Subcutaneous abdominal adipose tissue (tissue), 5 donors: ENCODE measurements around the gene UTF1.

Source experiments
- H3K27ac ChIP-seq: one replicate; pipeline ENCODE4 v1.7.0; 2013; ENCODE audit warnings: low read depth, mild to moderate bottlenecking, inconsistent platforms, low read length, moderate library complexity
- H3K27me3 ChIP-seq, 5 donors: one replicate each; pipeline ENCODE4 v1.7.0; 2013; ENCODE audit warnings: low read length in 5 of 5, inconsistent platforms in 1 of 5; ENCODE audit not compliant: control insufficient read depth in 5 of 5, insufficient read depth in 4 of 5
- H3K36me3 ChIP-seq, 5 donors: one replicate each; pipeline ENCODE4 v1.7.0; 2013; ENCODE audit warnings: low read length in 5 of 5; ENCODE audit not compliant: control insufficient read depth in 5 of 5, insufficient read depth in 5 of 5
- H3K4me1 ChIP-seq, 5 donors: one replicate each; pipeline ENCODE4 v1.7.0; 2013; ENCODE audit warnings: low read length in 5 of 5, mild to moderate bottlenecking in 3 of 5, moderate library complexity in 1 of 5; ENCODE audit not compliant: control insufficient read depth in 5 of 5, insufficient read depth in 5 of 5
- H3K4me3 ChIP-seq, 5 donors: one replicate each; pipeline ENCODE4 v1.7.0; 2013; ENCODE audit warnings: low read length in 5 of 5, low read depth in 1 of 5
- H3K9ac ChIP-seq, 5 donors: one replicate each; pipeline ENCODE4 v1.7.0; 2013; ENCODE audit warnings: low read length in 5 of 5, mild to moderate bottlenecking in 4 of 5, moderate library complexity in 3 of 5
- H3K9me3 ChIP-seq, 5 donors: one replicate each; pipeline ENCODE4 v1.7.0; 2013; ENCODE audit warnings: low read length in 5 of 5; ENCODE audit not compliant: control insufficient read depth in 5 of 5
- donor health status: healthy.
- donor health status: healthy.
- donor health status: healthy.
- donor health status: healthy.
- donor health status: healthy.

The UTF1 gene

GRCh38 chr10:133196221-133196915 lies 33.6 kb upstream of the UTF1 start:
- H3K36me3 ChIP-seq = no peaks in the 10 kb centered on the region
- H3K4me3 ChIP-seq = no peak overlapping the region
- peaks cover 0 to 12% (median 8%) of the 10 kb centered on the region in 5 donors for H3K27me3 ChIP-seq
- H3K27ac ChIP-seq = no peak overlapping the region
- peaks cover 2 to 17% (median 4%) of the 10 kb centered on the region in 5 donors for H3K9me3 ChIP-seq
- H3K4me1 ChIP-seq = no peaks in the 10 kb centered on the region
- H3K9ac ChIP-seq = no peak overlapping the region

- no peak overlapping the region for H3K4me3 ChIP-seq
- no peaks in the 10 kb centered on the region for H3K36me3 ChIP-seq
- no peaks in the 10 kb centered on the region for H3K4me1 ChIP-seq
- H3K9ac ChIP-seq = no peak overlapping the region
- H3K27me3 ChIP-seq = peaks cover 0 to 12% (median 8%) of the 10 kb centered on the region in 5 donors
- peaks cover 1 to 13% (median 3%) of the 10 kb centered on the region in 5 donors for H3K9me3 ChIP-seq
- no peak overlapping the region for H3K27ac ChIP-seq
Observed at GRCh38 chr10:133196936-133197758, 32.9 kb upstream of the UTF1 start.

GRCh38 chr10:133197786-133198185 lies 32.2 kb upstream of the UTF1 start:
- H3K27ac ChIP-seq = no peak overlapping the region
- H3K36me3 ChIP-seq = no peaks in the 10 kb centered on the region
- peaks cover 0 to 12% (median 8%) of the 10 kb centered on the region in 5 donors for H3K27me3 ChIP-seq
- H3K4me1 ChIP-seq = no peaks in the 10 kb centered on the region
- no peak overlapping the region for H3K4me3 ChIP-seq
- peaks cover 0 to 13% (median 3%) of the 10 kb centered on the region in 5 donors for H3K9me3 ChIP-seq
- H3K9ac ChIP-seq = no peak overlapping the region

GRCh38 chr10:133198206-133198605 lies 31.8 kb upstream of the UTF1 start:
- Histone ChIP-seq H3K27ac (no peak overlapping the region), H3K27me3 (peaks cover 0 to 12% (median 8%) of the 10 kb centered on the region in 5 donors), H3K4me3 (no peak overlapping the region), H3K4me1 (no peaks in the 10 kb centered on the region), H3K9me3 (peaks cover 0 to 13% (median 3%) of the 10 kb centered on the region in 5 donors), H3K9ac (no peak overlapping the region), H3K36me3 (no peaks in the 10 kb centered on the region)

- peaks cover 0 to 12% (median 8%) of the 10 kb centered on the region in 5 donors for H3K27me3 ChIP-seq
Observed at GRCh38 chr10:133198621-133199487, 31.2 kb upstream of the UTF1 start.

GRCh38 chr10:133199488-133199885 lies 30.5 kb upstream of the UTF1 start:
- H3K27ac ChIP-seq = no peak overlapping the region
- H3K4me1 ChIP-seq = no peaks in the 10 kb centered on the region
- peaks cover 0 to 12% (median 8%) of the 10 kb centered on the region in 5 donors for H3K27me3 ChIP-seq
- H3K36me3 ChIP-seq = no peaks in the 10 kb centered on the region
- no peak overlapping the region for H3K9ac ChIP-seq
- no peak overlapping the region for H3K4me3 ChIP-seq
- peaks cover 0 to 6% (median 0%) of the 10 kb centered on the region in 5 donors for H3K9me3 ChIP-seq

More at GRCh38 chr10:133198621-133199487, 31.2 kb upstream of the UTF1 start:
- peaks cover 0 to 10% (median 2%) of the 10 kb centered on the region in 5 donors for H3K9me3 ChIP-seq
- H3K27ac ChIP-seq = no peak overlapping the region
- H3K4me1 ChIP-seq = no peaks in the 10 kb centered on the region
- no peak overlapping the region for H3K4me3 ChIP-seq
- no peaks in the 10 kb centered on the region for H3K36me3 ChIP-seq
- no peak overlapping the region for H3K9ac ChIP-seq

GRCh38 chr10:133199992-133200611 lies 29.9 kb upstream of the UTF1 start:
- Histone ChIP-seq H3K9me3 (no peaks in the 10 kb centered on the region), H3K4me3 (no peak overlapping the region), H3K36me3 (no peaks in the 10 kb centered on the region), H3K9ac (no peak overlapping the region), H3K4me1 (no peaks in the 10 kb centered on the region), H3K27me3 (peaks cover 0 to 12% (median 8%) of the 10 kb centered on the region in 5 donors), H3K27ac (no peak overlapping the region)

- Histone ChIP-seq H3K4me1 (no peaks in the 10 kb centered on the region), H3K27me3 (peaks cover 0 to 12% (median 8%) of the 10 kb centered on the region in 5 donors), H3K9ac (no peak overlapping the region), H3K9me3 (no peaks in the 10 kb centered on the region), H3K36me3 (no peaks in the 10 kb centered on the region), H3K4me3 (no peak overlapping the region), H3K27ac (no peak overlapping the region)
Observed at GRCh38 chr10:133200621-133201031, 29.4 kb upstream of the UTF1 start.

- H3K9me3 ChIP-seq = no peaks in the 10 kb centered on the region
- no peak overlapping the region for H3K9ac ChIP-seq
- no peaks in the 10 kb centered on the region for H3K36me3 ChIP-seq
- no peak overlapping the region for H3K4me3 ChIP-seq
- no peak overlapping the region for H3K27ac ChIP-seq
- no peaks in the 10 kb centered on the region for H3K4me1 ChIP-seq
- peaks cover 0 to 9% (median 8%) of the 10 kb centered on the region in 5 donors for H3K27me3 ChIP-seq
Observed at GRCh38 chr10:133201151-133201947, 28.7 kb upstream of the UTF1 start.
